ENCODE data around the gene CREB3L1.

CREB3L1 gene

GRCh38 chr11:46347637-46348311, 70.3 kb downstream of the CREB3L1 start:
- no peak for DNase-seq

DNA sequence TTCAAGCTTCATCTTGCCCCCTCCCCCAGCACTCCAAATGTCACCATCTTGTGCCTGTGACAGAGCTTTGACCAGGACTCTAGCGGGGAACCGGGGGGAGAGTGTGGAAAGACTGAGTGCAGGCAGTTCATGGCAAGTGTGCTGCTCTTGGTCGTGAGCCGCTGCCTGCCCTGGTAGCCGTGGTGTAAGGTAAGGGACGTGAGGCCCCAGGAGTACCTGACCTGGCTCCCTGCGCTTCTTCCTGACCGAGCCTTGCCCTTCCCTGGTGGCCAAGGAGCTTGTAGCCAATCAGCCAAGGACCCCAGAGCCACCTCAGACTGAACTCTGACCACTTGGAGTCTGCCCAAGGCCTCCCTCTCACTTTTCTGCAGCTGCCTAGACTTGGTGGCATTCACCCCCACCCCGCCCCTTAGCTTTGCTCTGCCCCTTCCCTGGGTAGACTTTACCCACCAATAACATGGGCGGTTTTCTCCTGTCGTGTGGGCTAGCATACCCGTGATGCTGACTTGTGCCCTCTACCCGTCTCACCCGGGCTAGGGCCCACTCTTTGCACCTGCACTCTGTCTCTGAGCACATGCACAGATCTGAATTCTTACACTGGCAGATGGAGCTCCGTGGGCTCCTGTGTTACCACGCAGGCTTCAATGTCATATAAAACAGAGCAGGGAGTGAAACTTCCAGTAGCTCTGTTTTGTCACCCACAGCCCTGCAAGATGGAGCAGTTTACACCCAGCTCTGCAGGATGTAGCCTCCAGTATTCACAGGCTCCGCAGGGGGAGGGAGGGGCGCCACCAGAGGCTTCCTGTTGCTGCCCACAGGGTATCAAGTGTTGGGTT, 71.3 kb downstream of the CREB3L1 start:
- DNase-seq, result no peak

- no peak for DNase-seq
Observed at GRCh38 chr11:46350695-46351094, 73.2 kb downstream of the CREB3L1 start.

- no peak for DNase-seq
Observed at GRCh38 chr11:46351148-46351547, 73.7 kb downstream of the CREB3L1 start.

DNA sequence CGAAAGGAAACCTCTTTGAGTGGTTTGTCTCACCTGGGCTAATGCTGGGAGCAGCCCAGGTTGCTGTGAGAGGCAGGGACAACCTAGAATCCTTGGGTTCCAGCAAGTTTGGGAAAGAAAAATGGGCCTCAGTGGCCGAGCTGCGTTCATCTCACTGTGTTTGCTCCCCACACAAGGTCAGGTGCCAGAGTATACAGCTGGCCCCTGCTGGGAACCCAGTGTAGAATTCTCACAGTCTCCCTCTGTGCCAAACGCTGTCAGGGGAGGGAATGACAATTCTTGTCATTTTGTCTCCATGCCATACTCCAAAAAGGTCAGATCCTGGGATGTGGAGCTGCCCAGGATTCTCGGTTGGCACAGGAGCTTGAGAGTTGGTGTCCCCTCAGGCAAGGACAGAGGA, 74.1 kb downstream of the CREB3L1 start:
- DNase-seq, result no peak

- no peak for DNase-seq
Observed at GRCh38 chr11:46352063-46352841, 74.8 kb downstream of the CREB3L1 start.

- DNase-seq, result peak; percentile 55
Observed at GRCh38 chr11:46353698-46354097, 76.2 kb downstream of the CREB3L1 start.

- no peak for DNase-seq
Observed at GRCh38 chr11:46356924-46357482, 79.5 kb downstream of the CREB3L1 start.

GRCh38 chr11:46357483-46357936, 80.0 kb downstream of the CREB3L1 start:
- DNase-seq, result no peak

DNA sequence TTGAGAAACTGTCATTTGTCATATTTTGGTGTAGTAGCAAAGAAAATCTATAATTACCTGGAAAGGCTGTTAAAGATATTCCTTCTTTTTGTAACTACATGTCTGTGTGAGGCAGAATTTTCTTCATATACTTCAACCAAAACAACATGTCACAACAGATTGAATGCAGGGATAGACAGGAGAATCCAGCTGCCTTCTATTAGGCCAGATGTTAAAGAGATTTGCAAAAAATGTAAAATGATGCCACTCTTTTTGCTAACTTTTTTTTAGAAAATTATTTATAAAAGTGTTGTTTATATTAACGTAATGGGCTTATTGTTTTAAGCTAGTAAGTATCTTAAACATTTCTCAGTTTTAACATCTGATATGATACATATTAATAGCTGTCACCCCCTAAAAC, 82.5 kb downstream of the CREB3L1 start:
- no peak for DNase-seq

GRCh38 chr11:46360878-46361277, 83.4 kb downstream of the CREB3L1 start:
- DNase-seq, result no peak

DNA sequence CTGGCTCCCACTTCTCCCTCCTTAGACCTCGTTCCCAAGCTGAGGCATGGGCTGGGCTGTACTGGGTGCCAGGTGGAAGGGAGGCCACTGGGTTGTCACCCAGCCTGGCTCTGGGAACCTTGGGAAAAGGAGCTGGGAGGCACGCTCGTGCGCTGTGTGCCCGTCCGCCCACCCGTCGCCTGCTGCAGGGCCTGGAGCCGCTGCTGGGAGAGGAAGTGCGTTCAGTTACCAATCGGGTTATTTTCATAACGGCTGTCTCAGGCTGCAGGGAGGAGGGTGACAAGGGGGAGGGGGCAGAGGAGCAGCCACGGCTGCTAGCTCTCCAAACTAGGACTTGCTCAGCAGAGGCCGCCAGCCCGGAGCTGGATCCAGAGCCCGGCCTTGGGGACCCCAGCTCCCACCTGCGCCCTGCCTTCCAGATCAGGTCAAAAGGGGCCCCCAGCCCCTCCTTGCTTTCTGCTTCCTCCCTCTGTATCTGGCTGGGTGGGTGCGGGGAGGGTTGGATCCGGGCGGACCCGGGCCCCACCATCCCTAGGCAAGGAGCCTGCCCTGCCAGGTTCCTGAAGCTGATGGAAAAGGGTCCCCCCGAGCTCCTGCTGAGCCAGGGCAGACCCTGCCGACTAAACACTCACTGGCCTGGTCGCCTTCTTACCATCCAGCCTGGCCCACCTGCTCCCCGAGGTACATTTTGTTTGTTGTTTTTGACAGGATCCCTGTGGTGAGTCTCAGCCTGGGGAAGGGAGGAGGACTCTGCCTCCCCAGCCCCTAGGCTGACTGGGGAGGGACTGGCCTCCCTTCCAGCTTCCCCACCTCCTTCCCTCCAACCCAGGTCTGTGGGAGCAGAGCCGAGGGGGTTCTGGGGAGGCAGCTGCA, 84.1 kb downstream of the CREB3L1 start:
- no peak for DNase-seq

DNA sequence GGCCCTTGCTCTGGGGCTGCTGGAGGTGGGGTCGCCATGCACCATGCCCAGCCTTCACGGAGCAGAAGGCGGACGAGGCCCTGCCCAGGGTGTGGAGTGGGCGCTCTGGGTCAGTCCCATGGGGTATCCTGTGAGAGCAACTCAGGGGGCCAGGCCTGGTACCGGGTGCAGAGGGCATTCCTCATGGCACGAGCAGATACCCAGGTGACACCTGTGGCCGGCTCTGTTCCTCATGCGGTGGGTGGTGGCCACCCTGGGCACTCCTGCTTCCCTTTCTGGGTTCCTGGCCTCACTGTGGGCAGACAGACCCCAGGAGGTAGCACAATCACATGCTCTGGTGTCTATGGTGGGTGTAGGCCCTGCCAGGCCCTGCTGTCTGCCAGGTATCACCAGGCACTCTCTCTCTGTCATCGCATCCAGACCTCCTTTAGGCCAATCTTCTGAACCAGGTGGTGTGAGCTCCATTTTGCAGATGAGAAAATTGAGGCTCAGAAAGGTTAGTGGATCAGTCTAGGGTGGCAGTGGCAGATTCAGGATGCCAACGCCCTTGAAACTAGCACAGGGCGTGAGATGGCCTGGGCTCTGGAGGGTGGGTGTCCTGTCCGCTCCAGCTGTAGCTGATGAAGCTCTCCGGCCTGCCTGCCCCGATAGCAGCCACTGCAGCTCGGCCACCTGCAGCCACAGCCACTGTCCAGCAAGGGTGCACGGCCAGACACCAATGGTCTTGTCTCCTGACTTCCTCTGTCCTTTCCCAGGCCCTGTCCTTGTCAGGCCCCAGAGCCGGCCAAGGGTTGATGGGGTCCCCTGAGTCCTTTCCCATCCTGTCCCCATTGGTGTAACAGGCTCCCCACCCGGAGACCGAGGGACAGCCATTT, 84.9 kb downstream of the CREB3L1 start:
- DNase-seq, result no peak

DNA sequence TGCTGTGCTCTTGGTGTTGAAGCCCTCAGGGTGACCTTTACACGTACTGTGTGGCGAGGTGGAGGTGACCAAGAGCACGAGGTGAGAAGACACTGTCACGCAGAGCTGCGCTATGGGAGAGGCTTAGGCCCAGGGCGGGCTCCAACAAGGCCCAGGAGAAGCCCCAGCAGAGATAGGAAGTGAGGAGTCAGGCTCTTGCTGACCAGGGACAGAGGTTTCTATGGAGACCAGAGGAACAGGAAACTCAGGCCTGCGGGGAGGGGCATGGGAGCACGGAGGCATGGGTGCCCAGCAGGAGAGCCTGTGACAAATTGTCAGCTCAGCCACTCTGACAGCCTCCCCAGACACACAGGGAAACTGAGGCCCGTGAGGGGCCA, 85.6 kb downstream of the CREB3L1 start:
- no peak for DNase-seq

DNA sequence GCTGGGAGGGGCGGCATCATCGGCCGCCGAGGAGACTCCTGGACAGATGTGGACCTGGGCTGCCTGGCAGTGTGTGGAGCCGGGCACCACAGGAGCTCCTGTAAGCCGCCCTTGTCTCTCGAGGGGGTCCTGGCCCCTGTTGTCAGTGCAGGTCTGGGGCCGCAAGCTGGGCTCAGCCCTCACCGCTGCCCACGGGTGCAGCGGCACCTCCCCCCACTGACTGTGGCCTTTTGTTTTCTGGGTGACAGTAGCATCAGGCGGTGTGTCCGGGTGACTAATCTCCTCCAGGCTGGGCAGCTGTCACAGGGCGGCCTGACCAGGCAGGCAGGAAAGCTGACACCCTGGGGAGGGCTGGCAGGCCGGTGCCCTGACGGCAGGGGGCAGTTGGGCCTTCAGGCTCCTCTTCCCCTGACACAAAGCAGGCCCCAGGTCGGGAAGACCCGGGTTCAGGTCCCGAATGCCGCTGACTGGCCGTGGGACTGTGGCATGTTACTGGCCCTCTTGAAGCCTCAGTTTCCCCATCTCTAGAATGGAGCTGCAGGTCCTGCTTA, 86.1 kb downstream of the CREB3L1 start:
- DNase-seq, result no peak

DNA sequence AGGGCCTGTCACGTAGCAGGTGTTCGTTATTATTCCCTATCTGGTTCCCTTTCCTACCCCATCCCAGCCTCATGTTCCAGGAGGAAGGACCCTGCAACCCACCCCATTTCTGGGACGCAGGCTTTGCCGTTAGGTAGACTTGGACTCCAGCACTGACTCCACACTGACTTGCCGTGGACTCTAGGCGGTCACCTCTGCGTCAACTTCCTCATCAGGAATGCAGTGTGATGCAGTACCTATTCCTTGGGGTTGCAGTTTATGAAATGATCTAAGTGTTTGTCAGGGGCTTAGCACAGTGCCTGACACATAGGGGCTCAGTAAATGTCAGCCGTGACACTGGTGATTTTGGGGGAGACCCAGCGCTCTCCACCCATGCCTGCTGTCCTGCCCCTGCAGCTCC, 86.6 kb downstream of the CREB3L1 start:
- no peak for DNase-seq

DNA sequence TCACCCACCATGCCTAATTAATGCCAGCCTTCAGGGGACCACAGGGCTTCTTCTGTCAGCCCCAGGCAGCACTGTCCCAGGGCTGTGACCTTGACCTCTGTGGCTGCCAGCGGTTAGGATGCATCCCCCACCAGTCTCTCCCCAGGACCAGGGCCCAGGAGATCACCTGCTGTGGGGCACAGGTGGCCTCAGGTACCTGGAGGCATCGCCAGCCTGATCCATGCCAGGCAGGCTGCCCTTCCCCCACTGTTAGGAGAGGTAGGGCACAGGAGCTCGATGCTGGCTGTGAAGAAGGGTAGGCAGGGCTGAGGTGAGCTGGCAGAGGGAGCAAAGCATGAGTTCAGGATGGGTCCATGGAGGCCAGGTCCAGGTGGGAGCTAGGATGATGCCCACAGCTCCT, 87.3 kb downstream of the CREB3L1 start:
- no peak for DNase-seq

DNA sequence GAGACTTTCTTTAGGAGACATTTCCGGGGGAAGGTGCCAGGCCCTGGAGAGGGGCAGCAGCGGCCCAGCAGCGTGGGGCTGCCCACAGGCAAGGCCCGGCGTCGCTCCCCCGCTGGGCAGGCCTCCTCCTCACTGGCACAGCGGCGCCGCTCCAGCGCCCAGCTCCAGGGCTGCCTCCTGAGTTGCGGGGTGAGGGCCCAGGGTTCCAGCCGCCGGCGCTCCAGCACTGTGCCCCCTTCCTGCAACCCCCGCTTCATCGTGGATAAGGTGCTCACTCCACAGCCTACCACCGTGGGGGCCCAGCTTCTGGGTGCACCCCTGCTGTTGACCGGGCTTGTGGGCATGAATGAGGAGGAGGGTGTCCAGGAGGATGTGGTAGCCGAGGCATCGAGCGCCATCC, 88.8 kb downstream of the CREB3L1 start:
- DNase-seq, result no peak

DNA sequence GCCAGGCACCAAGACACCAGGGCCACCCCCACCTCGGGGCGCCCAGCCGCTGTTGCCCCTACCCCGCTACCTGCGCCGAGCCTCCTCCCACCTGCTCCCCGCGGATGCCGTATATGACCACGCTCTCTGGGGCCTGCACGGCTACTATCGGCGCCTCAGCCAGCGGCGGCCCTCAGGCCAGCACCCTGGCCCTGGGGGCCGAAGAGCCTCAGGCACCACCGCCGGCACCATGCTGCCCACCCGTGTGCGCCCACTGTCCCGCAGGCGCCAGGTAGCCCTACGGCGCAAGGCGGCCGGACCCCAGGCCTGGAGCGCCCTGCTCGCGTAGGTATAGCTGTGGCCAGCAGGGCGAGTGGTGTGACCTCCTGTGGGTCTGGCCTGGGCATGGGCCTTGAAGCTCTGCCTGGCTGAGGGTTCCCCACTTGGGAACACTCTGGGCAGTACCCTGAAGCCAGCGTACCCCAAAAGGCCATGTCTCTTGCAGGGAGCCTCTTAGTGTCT, 89.2 kb downstream of the CREB3L1 start:
- DNase-seq, result no peak

DNA sequence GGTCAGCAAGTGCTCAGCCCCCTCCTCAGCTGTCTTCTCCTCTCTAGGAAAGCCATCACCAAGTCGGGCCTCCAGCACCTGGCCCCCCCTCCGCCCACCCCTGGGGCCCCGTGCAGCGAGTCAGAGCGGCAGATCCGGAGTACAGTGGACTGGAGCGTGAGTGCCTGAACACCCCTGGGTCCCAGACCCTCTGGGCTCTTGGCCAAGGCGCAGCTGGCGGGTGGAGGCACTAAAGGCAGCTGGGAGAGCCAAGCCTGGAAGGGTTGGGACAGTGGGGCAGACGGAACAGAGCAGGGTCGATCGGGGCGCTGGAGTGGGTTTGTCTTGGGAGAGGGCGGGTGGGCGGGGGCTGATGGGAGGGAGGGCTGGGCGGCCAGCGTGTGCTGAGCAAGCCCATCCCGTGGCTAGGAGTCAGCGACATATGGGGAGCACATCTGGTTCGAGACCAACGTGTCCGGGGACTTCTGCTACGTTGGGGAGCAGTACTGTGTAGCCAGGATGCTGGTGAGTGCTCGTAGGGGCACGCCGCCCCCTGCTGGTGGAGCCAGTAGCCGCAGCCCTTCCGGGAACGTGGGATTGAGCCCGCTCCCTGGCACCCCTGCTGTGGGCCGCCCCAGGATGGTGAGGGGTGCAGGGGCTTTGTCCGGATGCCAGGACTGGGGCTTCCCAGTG, 89.9 kb downstream of the CREB3L1 start:
- no peak for DNase-seq

All from NCI-H446 treated with DMSO at 0.1 percent for 48 hours (cell line).